Liver (tissue), 9 donors: Measurements from ENCODE around the gene PLB1. TPM values are rescaled to one million over a fixed set of nuclear protein-coding genes. Genes with fewer than 3 reads are reported as not detected.

Experiments
- DNase-seq: peaks from one replicate; pipeline ENCODE4 v3.0.0-alpha.2; 2017; ENCODE audit warnings: low spot score
- H3K27ac ChIP-seq, 2 donors: one replicate each; pipeline ENCODE4 v1.7.0; 2013; ENCODE audit warnings: inconsistent platforms in 2 of 2, low read length in 2 of 2, control low read depth in 1 of 2, low read depth in 1 of 2, mild to moderate bottlenecking in 1 of 2
- H3K27me3 ChIP-seq, 4 donors: one replicate each; pipeline versions ENCODE4 v1.6.1 to v1.7.0; 2013; ENCODE audit warnings: low read length in 3 of 4, inconsistent platforms in 1 of 4, mild to moderate bottlenecking in 1 of 4, moderate library complexity in 1 of 4; ENCODE audit not compliant: control insufficient read depth in 4 of 4, insufficient read depth in 4 of 4
- H3K36me3 ChIP-seq, 4 donors: one replicate each; pipeline versions ENCODE4 v1.6.1 to v1.7.0; 2013; ENCODE audit warnings: low read length in 3 of 4, mild to moderate bottlenecking in 3 of 4, low read depth in 1 of 4, moderate library complexity in 1 of 4; ENCODE audit not compliant: control insufficient read depth in 4 of 4, insufficient read depth in 3 of 4
- H3K4me1 ChIP-seq, 4 donors: one replicate each; pipeline versions ENCODE4 v1.6.1 to v1.7.0; 2013; ENCODE audit warnings: low read length in 3 of 4, mild to moderate bottlenecking in 3 of 4, moderate library complexity in 1 of 4; ENCODE audit not compliant: control insufficient read depth in 4 of 4, insufficient read depth in 4 of 4
- H3K4me3 ChIP-seq, 3 donors: one replicate each; pipeline versions ENCODE4 v1.6.1 to v1.7.0; 2013; ENCODE audit warnings: low read length in 3 of 3, control low read depth in 1 of 3, low read depth in 1 of 3, mild to moderate bottlenecking in 1 of 3
- H3K9ac ChIP-seq, 2 donors: one replicate each; pipeline ENCODE4 v1.7.0; 2013; ENCODE audit warnings: low read length in 2 of 2, mild to moderate bottlenecking in 2 of 2, moderate library complexity in 2 of 2, control low read depth in 1 of 2, low read depth in 1 of 2
- H3K9me3 ChIP-seq, 4 donors: one replicate each; pipeline versions ENCODE4 v1.6.1 to v1.7.0; 2013; ENCODE audit warnings: low read length in 3 of 4; ENCODE audit not compliant: control insufficient read depth in 4 of 4
- ATF3 ChIP-seq: IDR thresholded peaks from 2 replicates; pipeline ENCODE4 v1.6.1; 2016; ENCODE audit warnings: antibody characterized with exemption
- CTCF ChIP-seq: fragments of 150-350 bp; IDR thresholded peaks from 2 replicates; pipeline ENCODE4 v1.5.1; 2017; ENCODE audit warnings: improper control_type of control experiment, low read depth, low read length; ENCODE audit not compliant: missing input control
- EGR1 ChIP-seq, 2 donors: IDR thresholded peaks; 2 replicates each; pipeline ENCODE4 v1.6.1; 2016 to 2018; ENCODE audit warnings: antibody characterized with exemption in 2 of 2, low read depth in 2 of 2
- FOXA1 ChIP-seq: IDR thresholded peaks from 2 replicates; pipeline ENCODE4 v1.6.1; 2016; ENCODE audit warnings: antibody characterized with exemption
- FOXA2 ChIP-seq: IDR thresholded peaks from 2 replicates; pipeline ENCODE4 v1.6.1; 2016; ENCODE audit warnings: antibody characterized with exemption
- GABPA ChIP-seq, 2 donors: IDR thresholded peaks in 1 of 2; conservative IDR thresholded peaks in 1 of 2; 2 replicates each; pipeline ENCODE4 v1.6.1; 2016; ENCODE audit warnings: antibody characterized with exemption in 2 of 2, mild to moderate bottlenecking in 1 of 2, moderate library complexity in 1 of 2
- HNF4A ChIP-seq, 2 donors: conservative IDR thresholded peaks; 2 replicates each; pipeline ENCODE4 v1.6.1; 2016; ENCODE audit warnings: antibody characterized with exemption in 2 of 2, mild to moderate bottlenecking in 2 of 2
- HNF4G ChIP-seq: IDR thresholded peaks from 2 replicates; pipeline ENCODE4 v1.6.1; 2016; ENCODE audit warnings: antibody characterized with exemption
- JUND ChIP-seq, 2 donors: IDR thresholded peaks; 2 replicates each; pipeline ENCODE4 v1.6.1; 2016; ENCODE audit warnings: antibody characterized with exemption in 2 of 2
- MAX ChIP-seq: IDR thresholded peaks from 2 replicates; pipeline ENCODE4 v1.6.1; 2016; ENCODE audit warnings: antibody characterized with exemption
- NR2F2 ChIP-seq: IDR thresholded peaks from 2 replicates; pipeline ENCODE4 v1.6.1; 2016; ENCODE audit warnings: antibody characterized with exemption
- RAD21 ChIP-seq, 2 donors: IDR thresholded peaks; 2 replicates each; pipeline ENCODE4 v1.6.1; 2016; ENCODE audit warnings: antibody characterized with exemption in 2 of 2, mild to moderate bottlenecking in 2 of 2
- REST ChIP-seq: IDR thresholded peaks from 2 replicates; pipeline ENCODE4 v1.6.1; 2016; ENCODE audit warnings: antibody characterized with exemption, mild to moderate bottlenecking
- RXRA ChIP-seq, 2 donors: IDR thresholded peaks; 2 replicates each; pipeline ENCODE4 v1.6.1; 2017 to 2018; ENCODE audit warnings: antibody characterized with exemption in 2 of 2, mild to moderate bottlenecking in 1 of 2
- SP1 ChIP-seq: IDR thresholded peaks from 2 replicates; pipeline ENCODE4 v1.6.1; 2018; ENCODE audit warnings: antibody characterized with exemption, mild to moderate bottlenecking
- TAF1 ChIP-seq: conservative IDR thresholded peaks from 2 replicates; pipeline ENCODE4 v1.6.1; 2016; ENCODE audit warnings: antibody characterized with exemption, mild to moderate bottlenecking
- YY1 ChIP-seq: IDR thresholded peaks from 2 replicates; pipeline ENCODE4 v1.6.1; 2016; ENCODE audit warnings: antibody characterized with exemption, mild to moderate bottlenecking
- ZBTB33 ChIP-seq: IDR thresholded peaks from 2 replicates; pipeline ENCODE4 v1.6.1; 2016; ENCODE audit warnings: antibody characterized with exemption
- WGBS: extraction: QIAGEN DNeasy Blood & Tissue Kit; methylation state at CpG from one replicate; pipeline ENCODE4 v1.1.7; 2013; 5-methylcytosine and 5-hydroxymethylcytosine counted together
- polyA plus RNA-seq, 2 donors: library from polyadenylated mRNA; stranded (reverse) in 1 of 2; unstranded in 1 of 2; fragments of 200-250 nt in 1 of 2; fragments of >200 nt in 1 of 2; fragmentation: Nextera tagmentation in 1 of 2; extraction: Ambion mirVana in 1 of 2; gene quantifications; one replicate each; pipeline versions ENCODE4 v1.2.1 to v1.2.3, GENCODE V29; 2013 to 2015
- total RNA-seq, 2 donors: library from RNA; depleted of rRNA; stranded (reverse); fragments of >200 nt; gene quantifications; one replicate each; pipeline ENCODE4 v1.2.3, GENCODE V29; 2014
- donor health status: healthy.
- donor health status: healthy.
- donor health status: healthy.
- donor health status: healthy.
- donor health status: healthy.

The PLB1 gene
- total and polyA plus RNA-seq, 4 donors: 0.58 to 4.5 (median 1.6) TPM

- H3K4me1 ChIP-seq: no peaks in the 10 kb centered on the region
- no peaks in the 10 kb centered on the region for H3K36me3 ChIP-seq
- DNase-seq: no peak
- no peaks in the 10 kb centered on the region for H3K9me3 ChIP-seq
- no peaks in the 10 kb centered on the region for H3K27me3 ChIP-seq
- no peak overlapping the region for H3K4me3 ChIP-seq
- H3K27ac ChIP-seq: no peak overlapping the region
- WGBS: 89% methylated on average over 5 of the region's 5 CpGs
- H3K9ac ChIP-seq: no peak overlapping the region
- TF ChIP-seq YY1 (no peak), RXRA (IDR thresholded peaks at IDR 0.05) (no peak), GABPA (IDR thresholded peaks at IDR 0.05 in 1 of 2, conservative IDR thresholded peaks at IDR 0.05 in 1 of 2) (no peak), HNF4A (conservative IDR thresholded peaks at IDR 0.05) (no peak), REST (no peak), TAF1 (no peak)
Observed at GRCh38 chr2:28515176-28515751, 19.4 kb downstream of the PLB1 start.

GRCh38 chr2:28516430-28516829, 20.6 kb downstream of the PLB1 start:
- no peaks in the 10 kb centered on the region for H3K9me3 ChIP-seq
- H3K4me3 ChIP-seq: no peak overlapping the region
- H3K9ac ChIP-seq: no peak overlapping the region
- H3K27ac ChIP-seq: no peak overlapping the region
- H3K27me3 ChIP-seq: no peaks in the 10 kb centered on the region
- no peak for TF ChIP-seq RXRA (IDR thresholded peaks at IDR 0.05)
- no peak for TF ChIP-seq RAD21 (IDR thresholded peaks at IDR 0.05)
- TF ChIP-seq ATF3: no peak
- TF ChIP-seq CTCF: no peak
- no peak for TF ChIP-seq JUND (IDR thresholded peaks at IDR 0.05)
- TF ChIP-seq YY1: no peak
- no peak for TF ChIP-seq TAF1
- no peak for TF ChIP-seq HNF4G
- no peak for TF ChIP-seq FOXA2
- TF ChIP-seq GABPA (IDR thresholded peaks at IDR 0.05 in 1 of 2, conservative IDR thresholded peaks at IDR 0.05 in 1 of 2): no peak
- no peak for TF ChIP-seq MAX
- no peak for TF ChIP-seq EGR1 (IDR thresholded peaks at IDR 0.05; ENCODE audit: low read depth in 2 of 2)
- TF ChIP-seq ZBTB33: no peak
- TF ChIP-seq HNF4A (conservative IDR thresholded peaks at IDR 0.05): no peak
- TF ChIP-seq NR2F2: no peak
- no peak for TF ChIP-seq FOXA1
- TF ChIP-seq SP1: no peak
- no peak for TF ChIP-seq REST
- DNase-seq: no peak
- 78% methylated on average over 1 of the region's 1 CpG for WGBS
- H3K36me3 ChIP-seq: no peaks in the 10 kb centered on the region
- H3K4me1 ChIP-seq: no peaks in the 10 kb centered on the region
